Endothelial cell of umbilical vein (primary cell): ENCODE data around the gene SMC6. TPM values are rescaled to one million over a fixed set of nuclear protein-coding genes. Genes with fewer than 3 reads are reported as not detected.

ENCODE experiments used
- BruUV-seq: library from RNA; stranded (reverse); fragments of 400-500 nt; replicated peaks from 2 replicates; lab custom pipeline; 2021; lab: Mats Ljungman, UMichigan
- CTCF ChIA-PET: fragments of 300-600, 350-600 bp; sonication (Branson Sonifier 250); formaldehyde crosslinking; loops from one replicate; lab custom pipeline; 2021; ENCODE audit warnings: antibody characterized with exemption, inconsistent platforms; lab: Charles Lee
- POLR2A ChIA-PET: fragments of 300-600, 350-600 bp; sonication (Branson Sonifier 250); formaldehyde crosslinking; loops from one replicate; lab custom pipeline; 2021; ENCODE audit warnings: antibody characterized with exemption, inconsistent platforms; lab: Charles Lee
- DNase-seq: peaks from one replicate; pipeline ENCODE4 v3.0.0-alpha.2; 2011; ENCODE audit warnings: low read depth, low spot score
- FAIRE-seq: peaks from 2 replicates; lab custom pipeline; 2011; peaks lifted over from hg19 to GRCh38; lab: Jason Lieb, UNC
- H2AFZ ChIP-seq: 2 replicates; pipeline ENCODE4 v1.6.0; 2012; ENCODE audit warnings: low read depth, low read length, control low read depth, inconsistent platforms
- H3K27ac ChIP-seq: 2 replicates; pipeline ENCODE4 v1.5.1; 2011; ENCODE audit warnings: low read depth, mild to moderate bottlenecking, control low read depth, low read length, moderate library complexity; ENCODE audit not compliant: insufficient read depth
- H3K27me3 ChIP-seq, 2 experiments: 2 replicates each; pipeline versions ENCODE4 v1.6.0 to v1.6.1; 2011; ENCODE audit warnings: low read length in 2 of 2, mixed read lengths in 1 of 2; ENCODE audit not compliant: control insufficient read depth in 2 of 2, insufficient read depth in 2 of 2
- H3K36me3 ChIP-seq, 2 experiments: 2 replicates in 1 of 2; 3 replicates in 1 of 2; pipeline ENCODE4 v1.5.1; 2011; ENCODE audit warnings: low read length in 2 of 2, mild to moderate bottlenecking in 1 of 2, moderate library complexity in 1 of 2; ENCODE audit not compliant: control insufficient read depth in 2 of 2, insufficient read depth in 2 of 2; ENCODE audit errors: extremely low read depth in 1 of 2
- H3K4me1 ChIP-seq: 3 replicates; pipeline ENCODE4 v1.5.1; 2011; ENCODE audit warnings: mild to moderate bottlenecking, low read length; ENCODE audit not compliant: control insufficient read depth, insufficient read depth; ENCODE audit errors: extremely low read depth
- H3K4me2 ChIP-seq: 2 replicates; pipeline ENCODE4 v1.6.1; 2011; ENCODE audit warnings: low read length, control low read depth, mixed read lengths; ENCODE audit not compliant: insufficient read depth
- H3K4me3 ChIP-seq, 3 experiments: fragments of 200-600 bp in 1 of 3; sonication (generic), shearing (Covaris generic) in 1 of 3; replicated peaks in 1 of 3; 2 replicates each; pipeline ENCODE4 v1.5.1; 2011 to 2016; ENCODE audit warnings: control low read depth in 3 of 3, low read length in 3 of 3, mild to moderate bottlenecking in 2 of 3, inconsistent platforms in 1 of 3, low read depth in 1 of 3, moderate library complexity in 1 of 3; ENCODE audit not compliant: insufficient read depth in 1 of 3
- H3K79me2 ChIP-seq: 2 replicates; pipeline ENCODE4 v1.6.0; 2012; ENCODE audit warnings: low read length, inconsistent platforms; ENCODE audit not compliant: control insufficient read depth, insufficient read depth
- H3K9ac ChIP-seq: replicated peaks from 2 replicates; pipeline ENCODE3; 2011; ENCODE audit warnings: low read length, control low read depth; ENCODE audit not compliant: insufficient read depth; ENCODE audit errors: extremely low read depth
- H3K9me1 ChIP-seq: replicated peaks from 3 replicates; pipeline ENCODE4 v1.6.0; 2011; ENCODE audit warnings: mild to moderate bottlenecking, low read length; ENCODE audit not compliant: control insufficient read depth, insufficient read depth; ENCODE audit errors: extremely low read depth
- H3K9me3 ChIP-seq: replicated peaks from 2 replicates; pipeline ENCODE4 v1.5.1; 2012; ENCODE audit warnings: low read length, inconsistent platforms; ENCODE audit not compliant: control insufficient read depth, insufficient read depth
- H4K20me1 ChIP-seq: replicated peaks from 2 replicates; pipeline ENCODE3; 2011; ENCODE audit warnings: mild to moderate bottlenecking, low read length; ENCODE audit not compliant: control insufficient read depth, insufficient read depth; ENCODE audit errors: extremely low read depth
- CTCF ChIP-seq, 2 donors: IDR thresholded peaks; 1 replicate in 1 of 2; 2 replicates in 1 of 2; pipeline ENCODE4 v1.5.1; 2011; ENCODE audit warnings: low read length in 2 of 2, mild to moderate bottlenecking in 2 of 2, moderate library complexity in 2 of 2, control low read depth in 1 of 2, inconsistent platforms in 1 of 2, low read depth in 1 of 2; ENCODE audit not compliant: insufficient read depth in 1 of 2; ENCODE audit errors: extremely low read depth in 1 of 2
- EZH2 ChIP-seq: IDR thresholded peaks from 2 replicates; pipeline ENCODE4 v1.6.1; 2012; ENCODE audit warnings: borderline replicate concordance, low read depth, mild to moderate bottlenecking, moderate library complexity, low read length, inconsistent platforms; ENCODE audit not compliant: severe bottlenecking
- FOS ChIP-seq: IDR thresholded peaks from 2 replicates; pipeline ENCODE4 v1.6.1; 2011; ENCODE audit warnings: mild to moderate bottlenecking, low read length, moderate library complexity, borderline replicate concordance; ENCODE audit not compliant: insufficient read depth
- GATA2 ChIP-seq: IDR thresholded peaks from 2 replicates; pipeline ENCODE4 v1.7.0; 2011; ENCODE audit warnings: low read depth, mild to moderate bottlenecking, moderate library complexity, mixed read lengths, low read length; ENCODE audit not compliant: insufficient read length, insufficient read depth
- JUN ChIP-seq: IDR thresholded peaks from 2 replicates; pipeline ENCODE4 v1.6.1; 2011; ENCODE audit warnings: borderline replicate concordance, low read depth; ENCODE audit not compliant: insufficient read length, insufficient read depth
- MYC ChIP-seq: IDR thresholded peaks from one replicate; pipeline ENCODE4 v1.6.1; 2011; ENCODE audit warnings: mild to moderate bottlenecking, low read depth, low read length
- POLR2A ChIP-seq: IDR thresholded peaks from 2 replicates; pipeline ENCODE4 v1.6.1; 2012; ENCODE audit warnings: low read depth, mild to moderate bottlenecking, control low read depth, low read length
- POLR2AphosphoS5 ChIP-seq: IDR thresholded peaks from 2 replicates; pipeline ENCODE4 v1.6.1; 2012; ENCODE audit warnings: low read depth, mild to moderate bottlenecking, control low read depth, low read length, moderate library complexity; ENCODE audit not compliant: insufficient read depth
- dilution Hi-C: fragments of 300-500 bp; cut with MboI; formaldehyde crosslinking; loops from one replicate; pipeline ENCODE4 v1.15.0; 2019; ENCODE audit warnings: low sequenced_read_pairs; ENCODE audit not compliant: extremely low pct_ligation_motif_present
- intact Hi-C: fragments of 100-400 bp; cut with micrococcal nuclease; formaldehyde crosslinking; loops from one replicate; pipeline ENCODE4 v1.10.0; 2022
- polyA plus RNA-seq, 4 experiments: library from polyadenylated mRNA; depleted of rRNA in 3 of 4; stranded (reverse) in 3 of 4; unstranded in 1 of 4; fragments of >200 nt; gene quantifications; 2 replicates each; pipeline versions ENCODE4 v1.2.1 to v1.2.3, GENCODE V29; 2011 to 2012; ENCODE audit warnings: missing spikeins in 1 of 4
- total RNA-seq: library from RNA; stranded (reverse); gene quantifications from 2 replicates; pipeline ENCODE4 v1.2.3, GENCODE V29; 2021
- TF ChIP-seq, protein P1 (sequence below): IDR thresholded peaks from 2 replicates; pipeline ENCODE4 v1.6.1; 2011; ENCODE audit not compliant: insufficient read depth, insufficient read length

The SMC6 gene
- total and polyA plus RNA-seq, 2 donors (not counting 3 experiments of a cell fraction or from before 2014, with no cell fraction given) = 7.7 to 38.3 TPM

GRCh38 chr2:17660219-17660618 lies 93.4 kb downstream of the SMC6 start:
- Histone ChIP-seq H3K4me3 (no peak overlapping the region), H3K9me3 (no peaks in the 10 kb centered on the region), H3K27me3 (no peaks in the 10 kb centered on the region), H3K4me1 (no peaks in the 10 kb centered on the region), H3K9ac (no peak overlapping the region), H3K9me1 (no peaks in the 10 kb centered on the region), H3K36me3 (peaks cover 2 to 7% of the 10 kb centered on the region in 2 experiments), H2AFZ (no peak overlapping the region), H3K27ac (no peak overlapping the region), H3K4me2 (no peak overlapping the region), H4K20me1 (no peaks in the 10 kb centered on the region), H3K79me2 (no peaks in the 10 kb centered on the region)
- TF ChIP-seq FOS (no peak), POLR2A (no peak), EZH2 (no peak)
- no peak for FAIRE-seq
- POLR2A ChIA-PET = no interaction called here
- BruUV-seq = no TSS peak
- intact Hi-C loops = no loop called here
- DNase-seq = no peak
- CTCF ChIA-PET = interaction anchor here (3.8 to 8.5 kb wide), 2 partner anchors 11 to 14 kb away, joined by 32 to 80 read pairs; no protein-coding TSS in a partner anchor
- dilution Hi-C loops = no loop called here

DNA sequence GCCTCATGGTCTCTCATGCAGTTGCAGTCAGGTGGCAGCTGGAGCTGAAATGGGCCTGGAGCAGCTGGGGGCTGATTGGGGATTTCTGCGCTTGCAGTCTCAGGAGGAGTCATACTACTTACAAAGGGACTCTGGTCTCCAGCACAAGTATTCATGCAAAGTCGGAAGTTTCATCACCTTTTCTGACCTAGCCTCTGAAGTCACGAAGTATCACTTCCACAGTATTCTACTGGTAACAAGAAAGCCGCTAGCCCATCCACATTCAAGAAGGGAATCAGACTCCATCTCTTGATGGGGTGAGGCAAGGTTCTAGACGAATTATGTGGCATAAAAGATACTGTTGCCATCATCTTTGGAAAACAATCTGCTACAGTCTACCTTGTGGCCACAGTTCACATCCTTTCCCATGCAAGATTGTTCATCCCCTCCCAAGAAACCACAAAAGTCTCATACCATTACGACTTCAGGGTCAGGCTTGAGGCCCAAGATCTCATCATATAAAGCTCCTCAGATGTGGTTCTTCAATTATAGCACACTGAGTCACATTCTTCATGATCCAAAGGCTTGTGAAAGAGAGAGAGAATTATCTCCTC lies 95.3 kb downstream of the SMC6 start:
- H3K4me1 ChIP-seq = no peaks in the 10 kb centered on the region
- DNase-seq (no peak), FAIRE-seq (no peak)
- no peak overlapping the region for H3K9ac ChIP-seq
- no peaks in the 10 kb centered on the region for H3K79me2 ChIP-seq
- H3K9me1 ChIP-seq = no peaks in the 10 kb centered on the region
- POLR2A ChIA-PET = no interaction called here
- peaks cover 2 to 5% of the 10 kb centered on the region in 2 experiments for H3K36me3 ChIP-seq
- TF ChIP-seq FOS (no peak), POLR2A (no peak), GATA2 (no peak), MYC (no peak), EZH2 (no peak), POLR2AphosphoS5 (no peak), CTCF (IDR thresholded peaks at IDR 0.05; ENCODE audit: extremely low read depth in 1 of 2, insufficient read depth in 1 of 2, low read depth in 1 of 2, low read length in 2 of 2) (no peak), JUN (no peak)
- TF ChIP-seq, protein P1, sequence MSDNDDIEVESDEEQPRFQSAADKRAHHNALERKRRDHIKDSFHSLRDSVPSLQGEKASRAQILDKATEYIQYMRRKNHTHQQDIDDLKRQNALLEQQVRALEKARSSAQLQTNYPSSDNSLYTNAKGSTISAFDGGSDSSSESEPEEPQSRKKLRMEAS = no peak
- H4K20me1 ChIP-seq = no peaks in the 10 kb centered on the region
- H3K9me3 ChIP-seq = no peaks in the 10 kb centered on the region
- no peaks in the 10 kb centered on the region for H3K27me3 ChIP-seq
- no peak overlapping the region for H3K27ac ChIP-seq
- CTCF ChIA-PET = interaction anchor here (5.0 to 8.5 kb wide), 2 partner anchors 12 to 13 kb away, joined by 38 to 80 read pairs; no protein-coding TSS in a partner anchor
- H2AFZ ChIP-seq = no peak overlapping the region
- dilution Hi-C loops (no loop called here), intact Hi-C loops (no loop called here)
- no peak overlapping the region for H3K4me2 ChIP-seq
- no TSS peak for BruUV-seq
- no peak overlapping the region for H3K4me3 ChIP-seq
